NB4 (cell line): Measurements from ENCODE around the gene ADPGK.

ENCODE experiments used
- DNase-seq: peaks from one replicate; pipeline ENCODE4 v3.0.0; 2010; ENCODE audit warnings: low read depth
- H3K4me3 ChIP-seq: one replicate; pipeline ENCODE4 v1.5.1; 2011; ENCODE audit warnings: mild to moderate bottlenecking, low read depth, low read length, moderate library complexity
- CTCF ChIP-seq: IDR thresholded peaks from one replicate; pipeline ENCODE4 v1.5.1; 2012; ENCODE audit warnings: low read depth, low read length
- MAX ChIP-seq: IDR thresholded peaks from 2 replicates; pipeline ENCODE4 v1.6.1; 2011; ENCODE audit warnings: low read depth, low read length
- MYC ChIP-seq: IDR thresholded peaks from 2 replicates; pipeline ENCODE4 v1.6.1; 2011; ENCODE audit warnings: low read depth, low read length
- POLR2A ChIP-seq: IDR thresholded peaks from 2 replicates; pipeline ENCODE4 v1.6.1; 2011; ENCODE audit warnings: mild to moderate bottlenecking; ENCODE audit not compliant: insufficient read length; ENCODE audit errors: extremely low read depth

ADPGK gene

GRCh38 chr15:72803006-72803405 is 19.4 kb upstream of the ADPGK start:
- no peak for TF ChIP-seq CTCF
- no peak for TF ChIP-seq MAX
- no peak for TF ChIP-seq POLR2A
- no peak for TF ChIP-seq MYC
- DNase-seq: no peak
- H3K4me3 ChIP-seq: no peak overlapping the region

- no peak overlapping the region for H3K4me3 ChIP-seq
- TF ChIP-seq MYC (no peak), MAX (no peak), POLR2A (no peak), CTCF (no peak)
- DNase-seq: no peak
Measured at GRCh38 chr15:72801590-72802325, 18.2 kb upstream of the ADPGK start.

GRCh38 chr15:72800833-72801481 is 17.4 kb upstream of the ADPGK start:
- no peak overlapping the region for H3K4me3 ChIP-seq
- no peak for DNase-seq
- TF ChIP-seq CTCF (no peak), MAX (no peak), POLR2A (no peak), MYC (no peak)

- no peak for DNase-seq
- no peak for TF ChIP-seq MYC
- no peak for TF ChIP-seq MAX
- TF ChIP-seq POLR2A: no peak
- TF ChIP-seq CTCF: no peak
- no peak overlapping the region for H3K4me3 ChIP-seq
Measured at GRCh38 chr15:72797834-72798233, 14.3 kb upstream of the ADPGK start.

GRCh38 chr15:72797338-72797689 is 13.8 kb upstream of the ADPGK start:
- DNase-seq: no peak
- peak overlapping the region; percentile 36 for H3K4me3 ChIP-seq
- TF ChIP-seq POLR2A (no peak), MAX (no peak), MYC (no peak), CTCF (no peak)
